GM12891 (cell line): ENCODE results near the gene RUFY4. TPM values are rescaled to one million over a fixed set of nuclear protein-coding genes. Genes with fewer than 3 reads are reported as not detected.

Experiments used
- DNase-seq: peaks from one replicate; pipeline ENCODE4 v3.0.0; 2011; ENCODE audit warnings: low spot score; ENCODE audit not compliant: insufficient read length
- FAIRE-seq: peaks from 2 replicates; lab custom pipeline; 2011; peaks lifted over from hg19 to GRCh38; lab: Jason Lieb, UNC
- PAX5 ChIP-seq: IDR thresholded peaks from 2 replicates; pipeline ENCODE4 v1.6.1; 2011; ENCODE audit warnings: low read length, moderate library complexity, mild to moderate bottlenecking; ENCODE audit not compliant: insufficient read depth, severe bottlenecking
- POLR2A ChIP-seq: IDR thresholded peaks from 2 replicates; pipeline ENCODE4 v1.6.1; 2011; ENCODE audit warnings: low read depth, low read length, control low read depth
- POLR2AphosphoS5 ChIP-seq: IDR thresholded peaks from 2 replicates; pipeline ENCODE4 v1.6.1; 2011; ENCODE audit warnings: low read depth, low read length, control low read depth
- POU2F2 ChIP-seq: IDR thresholded peaks from 2 replicates; pipeline ENCODE4 v1.6.1; 2011; ENCODE audit warnings: low read depth, mild to moderate bottlenecking, control low read depth, low read length, moderate library complexity
- SPI1 ChIP-seq: IDR thresholded peaks from 2 replicates; pipeline ENCODE4 v1.6.1; 2011; ENCODE audit warnings: low read depth, low read length, control low read depth
- TAF1 ChIP-seq: IDR thresholded peaks from 2 replicates; pipeline ENCODE4 v1.6.1; 2011; ENCODE audit warnings: low read depth, low read length, control low read depth
- polyA plus RNA-seq: library from polyadenylated mRNA; unstranded; fragments of >200 nt; gene quantifications from one replicate; pipeline ENCODE4 v1.2.1, GENCODE V29; 2012; ENCODE audit warnings: low read depth, missing spikeins, inconsistent platforms; ENCODE audit not compliant: missing spikeins

The RUFY4 gene
- 6.0 TPM for polyA plus RNA-seq

GRCh38 chr2:218068721-218069334 is at the start of gene RUFY4:
Gene RUFY4, plus strand, starts transcription at chr2:218069253. Its CDS starts 1,353 bp downstream, at chr2:218070606.
- FAIRE-seq (peak; percentile 99), DNase-seq (peak; percentile 58)

GRCh38 chr2:218019411-218020060 is 49.5 kb upstream of the RUFY4 start:
- DNase-seq = no peak
- no peak for FAIRE-seq
- TF ChIP-seq POLR2A = no peak
- TF ChIP-seq TAF1 = no peak
- no peak for TF ChIP-seq PAX5
- TF ChIP-seq POLR2AphosphoS5 = no peak
- no peak for TF ChIP-seq POU2F2
- no peak for TF ChIP-seq SPI1

GRCh38 chr2:218020281-218020680 is 48.8 kb upstream of the RUFY4 start:
- TF ChIP-seq TAF1 (no peak), POLR2AphosphoS5 (no peak), PAX5 (no peak)
- no peak for DNase-seq
- FAIRE-seq = no peak

- FAIRE-seq (no peak), DNase-seq (no peak)
- no peak for TF ChIP-seq POLR2A
- no peak for TF ChIP-seq SPI1
- TF ChIP-seq TAF1 = no peak
- TF ChIP-seq POLR2AphosphoS5 = no peak
- TF ChIP-seq PAX5 = no peak
- no peak for TF ChIP-seq POU2F2
Observed at GRCh38 chr2:218020966-218021535, 48.0 kb upstream of the RUFY4 start.

GRCh38 chr2:218021536-218022071 is 47.4 kb upstream of the RUFY4 start:
- DNase-seq (no peak), FAIRE-seq (no peak)
- TF ChIP-seq POLR2A = no peak

- DNase-seq (no peak), FAIRE-seq (no peak)
- TF ChIP-seq POLR2AphosphoS5 = no peak
- TF ChIP-seq TAF1 = no peak
- TF ChIP-seq SPI1 = no peak
- TF ChIP-seq PAX5 = no peak
- no peak for TF ChIP-seq POLR2A
- no peak for TF ChIP-seq POU2F2
Observed at GRCh38 chr2:218022131-218022850, 46.8 kb upstream of the RUFY4 start.

- DNase-seq (no peak), FAIRE-seq (no peak)
- TF ChIP-seq PAX5 = no peak
- TF ChIP-seq SPI1 = no peak
- no peak for TF ChIP-seq TAF1
- TF ChIP-seq POLR2AphosphoS5 = no peak
- no peak for TF ChIP-seq POLR2A
- TF ChIP-seq POU2F2 = no peak
Observed at GRCh38 chr2:218022851-218023530, 46.1 kb upstream of the RUFY4 start.

GRCh38 chr2:218023636-218024035 is 45.4 kb upstream of the RUFY4 start:
- FAIRE-seq (no peak), DNase-seq (no peak)
- no peak for TF ChIP-seq POLR2A
- TF ChIP-seq PAX5 = no peak
- TF ChIP-seq POU2F2 = no peak
- TF ChIP-seq POLR2AphosphoS5 = no peak
- TF ChIP-seq TAF1 = no peak
- no peak for TF ChIP-seq SPI1

GRCh38 chr2:218024336-218024735 is 44.7 kb upstream of the RUFY4 start:
- no peak for FAIRE-seq
- DNase-seq = no peak

More at GRCh38 chr2:218024336-218024735, 44.7 kb upstream of the RUFY4 start:
- TF ChIP-seq POLR2A (no peak), SPI1 (no peak), POLR2AphosphoS5 (no peak), POU2F2 (no peak), TAF1 (no peak), PAX5 (no peak)
